ENCODE results near the gene DPH7.

DNA sequence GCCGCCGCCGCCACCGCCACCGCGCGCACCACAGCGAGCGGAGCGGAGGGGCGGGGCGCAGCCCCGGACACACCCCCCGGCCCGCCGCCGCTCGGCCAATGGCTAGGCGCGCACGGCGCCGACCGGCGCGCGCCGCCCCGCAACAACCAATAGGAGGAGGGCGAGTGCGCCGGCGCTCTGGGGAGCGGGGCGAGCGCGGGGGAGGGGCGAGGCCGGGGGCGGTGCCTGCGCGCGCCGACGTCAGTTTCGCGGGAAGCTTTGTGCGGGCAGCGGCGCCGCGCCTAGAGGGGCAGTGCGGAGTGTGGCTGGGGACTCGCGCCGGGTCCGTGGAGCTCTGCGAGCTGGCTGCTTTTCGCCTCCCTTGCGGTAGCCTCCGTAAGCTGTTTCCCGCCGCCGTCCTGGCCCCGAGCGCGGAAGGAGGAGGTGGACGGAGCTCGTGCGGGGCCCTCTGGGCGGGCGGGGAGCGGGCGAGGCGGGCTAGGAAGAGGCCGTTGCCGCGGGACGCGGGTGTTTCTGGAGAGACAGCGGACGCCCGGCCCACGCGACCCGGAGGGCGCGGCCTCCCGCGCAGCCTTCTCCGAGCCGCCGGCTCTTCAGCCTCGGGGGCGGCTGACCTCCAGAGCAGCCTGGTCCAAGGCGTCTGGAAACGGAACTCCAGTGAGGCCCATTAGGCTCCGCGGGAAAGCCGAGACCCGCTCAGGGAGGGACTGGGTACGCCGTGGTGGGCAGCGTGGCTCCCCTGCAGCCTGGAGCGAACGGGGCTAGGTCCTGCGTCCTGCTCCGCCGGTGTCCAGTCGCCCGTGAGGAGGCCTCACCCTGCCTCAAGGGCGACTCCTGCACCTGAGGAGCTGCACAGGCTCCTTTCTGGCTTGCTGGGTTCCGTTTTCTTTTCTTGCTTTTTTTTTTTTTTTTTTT, 12.0 kb upstream of the DPH7 start, which contains the start of gene ZMYND19:
- peak; percentile 49 for TF ChIP-seq POLR2A (IDR thresholded peaks at IDR 0.05; ENCODE audit: extremely low read depth, insufficient read length)
- TF ChIP-seq CTCF (IDR thresholded peaks at IDR 0.05; ENCODE audit: low read depth, low read length): no peak
- peak; percentile 43; the same call in 1 of the 2 replicates for TF ChIP-seq MYC (IDR thresholded peaks at IDR 0.05; ENCODE audit: low read depth, low read length)
